GM18502 (cell line): Measurements from ENCODE around the gene RELL1.
A peak's percentile ranks its signal among the peaks of the same experiment; 100 is the strongest.

Experiments used
- ATAC-seq: cut with Tn5 transposase; IDR thresholded peaks from one replicate; pipeline ENCODE4 v1.9.1; 2021; ENCODE audit warnings: mild to moderate bottlenecking; ENCODE audit not compliant: unreplicated experiment, poor library complexity

RELL1 gene

DNA sequence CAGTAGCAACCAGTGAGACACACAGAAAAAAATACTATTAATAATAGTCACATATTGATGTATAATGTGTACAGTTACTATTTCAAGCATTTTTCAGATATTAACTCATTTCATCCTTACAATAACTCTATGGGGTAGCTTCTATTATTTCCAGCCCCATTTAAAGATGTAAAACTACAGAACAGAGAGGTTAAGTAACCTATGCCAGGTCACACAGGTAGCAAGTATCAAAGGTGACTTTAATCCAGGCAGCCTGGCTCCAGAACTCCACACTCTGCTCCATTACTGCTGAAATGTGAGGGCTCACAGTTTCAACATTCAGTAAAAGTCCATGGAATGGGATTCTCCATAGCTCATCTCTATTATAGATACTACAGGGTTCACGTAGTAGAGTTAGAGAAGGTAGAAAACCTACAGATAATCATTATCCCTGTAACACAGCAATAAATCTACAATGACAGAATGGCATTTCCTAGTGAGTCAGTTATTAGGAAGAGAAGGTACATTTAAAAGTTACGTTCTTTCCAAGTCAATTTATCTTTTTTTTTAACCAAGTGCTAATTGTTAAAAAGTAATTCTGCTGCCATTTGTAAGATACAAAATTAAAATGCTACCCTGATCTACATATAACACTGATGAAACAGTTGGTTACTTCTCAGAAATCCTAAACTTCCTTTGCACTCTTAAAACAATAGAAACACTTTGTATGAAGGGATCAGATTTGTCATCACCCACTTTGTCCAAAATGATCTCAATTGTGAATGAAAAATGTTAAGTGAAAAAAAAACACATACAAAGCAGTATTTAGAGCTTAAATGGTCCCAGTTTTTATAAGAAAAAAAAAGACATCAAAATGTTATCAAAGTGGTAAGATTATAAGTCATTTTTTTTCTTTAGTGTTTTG is 18.7 kb downstream of the RELL1 start:
- no peak for ATAC-seq

DNA sequence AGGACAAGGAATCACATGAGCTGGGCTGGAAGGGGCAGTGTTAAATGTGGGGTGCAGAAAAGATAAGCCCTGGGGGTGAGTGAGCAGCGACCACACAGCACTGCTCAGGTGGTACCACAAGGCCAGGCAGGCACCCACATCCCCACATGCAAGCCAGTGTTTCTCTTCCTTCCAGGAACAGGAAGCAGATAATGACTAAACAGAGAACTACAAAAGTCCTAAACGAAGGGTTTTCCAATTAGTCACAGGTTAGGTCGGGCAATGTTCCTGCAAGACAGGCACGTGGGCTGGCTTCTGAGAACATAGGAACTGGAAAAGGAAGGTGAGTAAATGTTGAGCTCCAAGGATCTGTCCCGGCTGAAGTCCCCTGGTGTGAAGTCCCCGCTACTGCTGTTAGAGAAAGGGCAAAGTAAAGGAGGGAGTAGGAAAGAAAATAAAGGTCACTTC is 19.5 kb downstream of the RELL1 start:
- ATAC-seq, result peak; percentile 79

DNA sequence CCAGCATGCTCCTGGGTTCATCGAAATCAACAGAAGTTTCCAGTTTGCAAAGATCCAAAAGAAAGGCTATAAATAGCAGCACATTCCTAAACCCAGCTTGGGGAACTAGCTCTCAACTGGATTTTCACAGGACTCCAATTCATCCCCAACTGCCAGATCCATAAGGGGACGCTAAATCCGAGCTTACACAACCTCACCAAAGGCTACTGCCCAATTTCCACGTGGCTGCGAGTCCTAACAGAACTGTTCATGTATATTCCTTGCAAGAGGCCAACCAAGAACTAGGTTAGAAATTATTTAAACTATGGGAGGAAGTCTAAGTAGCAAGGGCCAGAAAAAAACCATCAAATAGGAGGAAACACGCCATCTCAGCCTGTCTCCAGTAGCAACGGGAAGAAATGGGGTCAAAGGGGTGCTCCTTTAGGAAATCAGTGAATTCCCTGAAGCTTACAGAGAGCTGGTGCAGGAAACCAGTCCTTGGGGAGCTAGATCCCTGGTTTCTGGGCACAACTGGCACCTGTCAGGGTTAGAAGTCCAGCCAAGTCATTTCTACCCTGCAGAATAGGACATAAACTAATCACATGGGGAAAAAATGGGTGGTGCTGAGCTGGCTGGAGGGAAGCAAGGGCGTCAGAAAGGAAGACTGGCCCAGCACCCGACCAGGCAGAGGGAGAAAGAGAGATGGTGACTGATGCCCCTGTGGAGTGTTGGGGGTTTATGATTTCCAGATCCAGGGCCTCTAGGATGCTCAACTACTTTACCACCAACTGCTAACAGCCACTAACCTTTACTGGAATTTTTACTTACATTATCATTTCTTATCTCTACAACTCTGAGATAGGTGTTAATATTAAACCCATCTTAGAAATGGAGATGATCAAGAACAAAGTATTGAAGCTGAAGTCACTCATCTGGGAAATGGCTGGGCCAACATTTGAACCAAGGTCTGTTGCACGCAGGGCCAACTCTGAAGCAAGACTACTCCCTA is 20.5 kb downstream of the RELL1 start:
- no peak for ATAC-seq

DNA sequence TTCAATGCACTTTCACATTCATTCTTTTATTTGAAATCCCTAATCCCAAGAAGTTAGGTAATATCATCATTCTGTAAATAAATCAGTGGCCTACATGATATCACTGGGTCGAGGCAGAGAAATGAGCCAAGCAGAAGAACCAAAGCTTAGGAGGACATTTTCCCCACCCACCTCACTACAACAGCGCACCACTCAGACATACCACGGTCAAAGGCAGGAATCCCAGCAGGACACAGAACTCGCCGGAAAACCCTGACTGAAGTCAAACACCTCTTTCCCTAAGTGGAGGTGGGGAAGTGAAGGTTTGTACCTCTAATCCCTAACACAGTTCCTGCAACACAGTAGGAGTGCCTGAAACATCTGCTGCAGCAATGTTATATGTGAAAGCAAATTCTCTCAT is 21.5 kb downstream of the RELL1 start:
- no peak for ATAC-seq

DNA sequence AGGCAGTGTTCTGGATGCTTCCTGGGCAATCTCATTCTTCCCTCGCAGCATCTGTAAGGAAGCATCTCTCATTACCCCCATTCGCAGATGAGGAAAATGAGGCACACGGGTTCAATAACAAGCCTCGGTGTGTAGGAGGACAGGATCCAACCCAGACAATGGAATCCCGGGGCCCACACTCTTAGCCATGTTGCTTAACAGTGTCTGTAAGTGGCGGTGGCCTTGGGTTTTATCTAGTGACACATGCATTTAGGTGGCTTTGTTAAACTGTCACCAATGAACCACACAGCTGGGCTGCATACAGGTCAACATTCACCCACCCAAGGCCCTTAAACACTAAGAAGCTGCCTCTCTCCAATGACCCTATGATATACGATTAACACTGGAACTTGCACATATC is 22.6 kb downstream of the RELL1 start:
- ATAC-seq, result no peak

DNA sequence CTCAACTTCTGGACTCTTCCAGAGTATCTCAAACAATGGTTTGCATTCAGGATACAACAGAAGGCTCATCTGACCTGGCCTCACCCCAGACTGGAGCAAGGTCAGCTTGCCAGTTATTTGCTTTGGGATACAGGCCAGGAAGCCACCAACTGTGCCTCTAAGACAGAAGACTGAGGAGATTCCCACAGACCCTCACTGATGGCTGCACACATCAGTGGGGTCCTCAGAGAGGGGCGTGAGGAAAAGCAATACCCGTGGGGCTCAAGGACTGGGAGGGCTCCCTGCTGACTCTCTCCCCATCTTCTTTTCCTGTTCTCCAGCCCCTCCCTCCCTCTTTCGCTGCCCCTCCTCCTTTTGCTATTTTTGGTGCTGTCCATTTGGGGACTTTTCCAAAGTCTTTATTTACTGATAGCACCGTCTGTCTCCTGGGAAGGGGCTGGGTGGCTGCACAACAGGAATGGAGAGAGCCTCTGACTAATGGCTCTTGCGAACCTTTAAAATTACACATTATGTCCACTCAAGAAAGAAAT is 23.2 kb downstream of the RELL1 start:
- no peak for ATAC-seq

DNA sequence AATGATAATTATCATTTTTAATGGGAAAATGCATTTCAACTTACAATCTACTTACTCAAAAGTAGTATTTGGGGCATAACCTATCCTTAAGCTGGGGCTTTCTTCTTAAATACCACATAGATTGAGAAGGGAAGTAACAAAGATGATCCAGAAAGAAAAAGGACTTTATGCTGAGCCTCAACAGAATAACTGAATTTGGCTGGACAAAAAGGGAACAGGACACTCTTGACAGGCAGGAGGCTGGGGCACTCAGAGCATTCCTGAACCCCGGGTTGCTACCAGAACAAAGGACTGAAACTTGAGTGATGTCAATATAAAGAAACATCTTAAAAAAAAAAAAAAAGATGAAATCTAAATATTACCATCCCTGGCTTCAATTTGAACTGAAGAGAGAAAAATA is 23.9 kb downstream of the RELL1 start:
- ATAC-seq, result no peak

DNA sequence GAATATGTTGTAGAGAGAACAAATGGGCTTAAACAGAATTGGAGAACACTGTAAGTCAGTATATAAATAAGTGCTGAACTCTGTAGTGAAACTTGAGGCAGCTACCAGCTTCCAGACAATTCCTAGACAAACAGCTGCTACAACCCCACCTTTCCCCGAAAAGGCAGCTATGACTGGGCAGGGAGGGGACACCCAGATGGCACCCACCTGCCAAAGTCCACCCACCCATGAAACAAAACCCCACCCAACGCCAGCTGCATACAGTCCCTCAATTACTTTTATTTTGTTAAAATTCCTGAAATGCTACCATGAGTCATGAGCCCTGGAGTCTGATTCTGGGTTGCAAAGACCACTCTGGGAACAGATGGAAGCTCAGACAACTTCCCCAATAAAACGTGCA is 24.4 kb downstream of the RELL1 start:
- ATAC-seq, result no peak

DNA sequence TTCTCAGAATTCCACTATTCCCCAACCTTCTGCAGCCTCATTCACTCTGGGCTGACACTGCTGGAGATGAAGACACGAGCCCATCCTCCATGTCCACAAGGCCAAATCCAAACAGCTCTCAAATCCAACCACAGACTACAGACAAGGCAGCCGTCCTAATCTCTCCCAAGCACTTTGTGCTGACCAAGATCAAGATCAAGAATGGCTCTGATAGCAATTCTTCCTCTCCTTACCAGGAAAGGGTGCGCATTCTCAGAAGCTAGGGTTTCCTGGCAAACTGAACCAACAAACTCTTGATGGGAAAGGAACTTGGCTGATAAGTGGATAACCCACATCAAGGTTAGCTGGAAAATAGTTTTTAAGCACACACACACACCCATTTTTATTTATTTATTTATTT is 26.5 kb downstream of the RELL1 start:
- ATAC-seq, result no peak

DNA sequence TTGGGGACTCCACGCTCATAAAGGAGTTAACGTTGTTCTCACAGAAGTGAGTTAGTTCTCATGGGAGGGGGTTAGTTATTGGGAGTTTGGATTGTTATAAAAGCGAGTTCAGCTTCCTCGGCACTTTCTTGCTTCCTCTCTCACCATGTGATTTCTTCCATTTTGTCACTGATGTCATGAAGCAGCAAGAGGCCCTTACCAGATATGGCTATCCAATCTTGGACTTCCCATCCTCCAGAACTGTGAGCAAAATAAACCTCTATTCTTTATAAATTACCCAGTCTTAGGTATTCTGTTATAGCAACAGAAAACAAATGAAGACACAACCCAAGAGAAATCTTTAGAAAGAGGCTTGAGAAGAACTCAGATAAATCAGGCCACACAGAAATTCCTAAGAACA is 29.5 kb downstream of the RELL1 start:
- no peak for ATAC-seq

DNA sequence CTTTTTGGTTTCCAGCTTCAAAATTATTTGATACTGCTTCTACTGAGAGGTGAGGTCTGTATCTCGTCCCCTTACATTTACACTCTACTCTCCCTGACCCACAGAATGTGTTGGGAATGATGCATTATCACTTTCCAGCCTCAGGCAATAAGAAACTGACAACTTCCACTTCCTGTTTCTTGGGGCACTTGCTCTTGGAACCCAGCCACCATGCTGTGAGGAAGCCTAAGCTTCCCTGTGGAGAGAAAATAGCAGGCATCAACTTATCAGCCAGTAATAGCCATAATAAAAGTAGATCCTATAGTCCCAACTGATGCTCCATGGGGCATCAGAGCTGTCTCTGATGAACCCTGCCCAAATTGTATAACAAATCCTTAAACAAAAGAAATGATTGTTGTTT is 32.6 kb downstream of the RELL1 start:
- ATAC-seq, result peak; percentile 30

DNA sequence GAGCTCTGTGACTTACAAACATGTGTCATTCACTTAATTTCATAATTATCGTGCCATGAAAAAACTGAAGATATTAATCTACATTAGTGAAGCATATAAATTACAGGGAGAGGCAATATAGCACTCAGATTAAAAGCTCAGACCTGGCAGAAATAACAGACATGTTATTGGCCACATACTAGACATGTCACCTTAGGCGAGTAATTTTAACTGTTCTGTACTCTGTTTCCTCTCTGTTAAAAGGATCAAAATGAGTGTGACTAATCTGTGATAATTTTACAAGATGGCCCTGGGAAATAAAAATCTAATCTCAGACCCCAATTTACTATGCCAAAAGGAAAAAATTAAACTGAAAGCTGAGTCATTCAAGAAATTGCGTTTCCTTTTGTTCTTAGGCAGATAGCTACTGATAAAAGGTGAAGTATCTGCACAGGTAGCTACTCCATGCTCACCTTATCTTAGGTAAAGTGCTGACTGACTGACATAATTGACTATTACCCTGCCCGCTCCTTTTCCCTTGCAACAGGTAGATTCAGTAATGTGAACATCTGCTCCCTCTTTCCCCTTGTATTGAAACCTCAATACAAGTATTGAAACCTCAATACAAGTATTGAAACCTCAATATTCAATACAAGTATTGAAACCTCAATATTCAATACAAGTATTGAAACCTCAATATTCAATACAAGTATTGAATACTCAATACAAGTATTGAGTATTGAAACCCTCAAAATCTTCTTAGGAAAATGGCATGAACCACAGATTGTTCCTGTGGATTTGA is 33.2 kb downstream of the RELL1 start:
- ATAC-seq, result peak; percentile 79

DNA sequence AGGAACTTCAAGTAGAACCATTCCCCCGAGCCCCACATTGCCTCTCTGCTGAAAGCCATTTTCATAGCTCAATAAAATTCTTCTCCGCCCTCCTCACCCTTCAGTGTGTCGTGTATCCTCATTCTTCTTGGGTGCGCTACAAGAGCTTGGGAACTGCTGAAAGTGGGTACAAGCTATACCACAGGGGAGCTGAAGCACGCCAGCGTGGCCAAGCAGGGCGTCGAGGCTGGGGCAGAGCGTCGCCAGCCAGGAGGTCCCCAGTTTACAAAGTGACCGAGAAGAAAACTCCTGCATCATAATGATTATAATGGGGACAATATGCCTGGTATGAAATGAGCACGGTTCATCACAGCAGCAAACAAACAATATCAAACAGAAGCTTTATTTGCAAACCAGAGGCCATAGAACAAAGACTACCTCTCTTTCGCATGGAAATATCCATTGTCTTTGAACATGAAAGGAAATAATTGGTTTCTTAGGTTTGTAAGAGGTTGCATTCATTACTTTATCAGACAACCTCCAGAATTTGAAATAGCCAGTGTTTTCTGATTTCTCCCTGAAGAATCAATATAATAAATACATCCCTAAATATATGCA is 34.3 kb downstream of the RELL1 start:
- ATAC-seq, result no peak

DNA sequence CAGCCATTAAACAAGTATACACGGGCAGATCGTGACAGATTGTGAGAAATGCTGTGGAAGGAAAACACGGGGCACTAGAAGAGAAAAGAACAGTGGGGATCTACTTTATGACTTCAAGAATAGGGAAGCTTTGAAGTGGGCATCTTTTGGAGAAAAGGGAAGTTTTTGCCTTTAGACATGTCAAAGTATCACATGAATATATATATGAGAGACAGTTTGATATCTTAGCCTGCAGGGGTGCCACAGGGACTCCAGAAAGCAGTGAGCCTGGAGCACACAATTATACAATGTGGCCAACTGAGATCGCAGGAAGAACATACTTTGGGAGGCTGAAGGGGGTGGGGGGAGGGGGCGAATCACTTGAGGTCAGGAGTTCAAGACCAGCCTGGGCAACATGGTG is 35.7 kb downstream of the RELL1 start:
- no peak for ATAC-seq

DNA sequence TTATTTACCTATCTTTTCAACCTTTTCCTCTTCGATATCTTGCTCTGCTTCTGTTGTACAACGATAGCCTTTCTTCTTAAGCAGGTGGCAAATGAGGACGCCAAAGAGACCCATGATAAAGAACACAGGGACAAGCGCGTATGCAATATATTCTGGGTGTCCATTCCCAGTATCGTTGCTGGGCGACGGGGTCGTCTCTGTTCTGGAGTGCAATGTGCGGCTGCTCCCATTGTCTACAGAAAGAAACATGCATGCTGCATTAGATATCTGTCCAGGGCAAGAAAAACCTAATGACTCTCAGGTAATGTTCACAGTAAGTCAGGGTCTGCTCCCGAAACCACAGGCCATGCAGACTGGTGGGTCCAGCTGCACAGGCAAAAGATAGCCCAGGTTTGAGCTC is 36.9 kb downstream of the RELL1 start:
- no peak for ATAC-seq

DNA sequence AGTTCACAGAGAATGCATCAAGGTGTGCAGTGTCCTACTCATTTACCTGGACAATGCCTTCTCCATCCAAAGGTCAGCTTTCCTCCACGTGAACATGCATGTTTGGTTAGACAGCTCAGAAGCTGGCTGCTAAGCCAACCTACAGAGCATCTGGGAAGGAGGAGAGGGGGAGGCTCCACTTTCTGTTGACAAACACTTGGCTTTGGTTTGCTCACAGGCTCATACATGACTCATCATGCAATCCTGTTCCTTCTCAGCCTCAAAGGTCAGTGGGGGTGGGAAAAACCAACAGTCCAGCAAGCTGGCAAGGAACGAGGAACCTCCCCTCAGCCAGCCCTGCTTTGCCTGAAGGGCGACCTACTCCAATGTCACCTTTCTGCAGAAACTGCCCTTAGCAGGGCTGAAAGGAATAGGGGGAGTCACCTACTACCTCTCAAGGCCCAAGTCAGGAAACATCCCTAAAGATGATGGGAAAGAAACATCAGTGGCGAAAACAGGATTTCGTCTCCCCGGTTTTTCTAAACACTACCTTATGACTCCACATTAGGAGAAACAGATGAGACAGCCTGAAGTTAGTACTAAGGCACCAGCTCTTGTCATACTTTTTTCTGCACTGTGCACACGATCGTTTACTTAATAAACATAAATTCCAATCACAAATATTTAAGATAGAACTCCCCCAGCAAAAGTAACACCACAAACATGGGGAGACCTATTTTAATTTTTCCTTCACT is 37.9 kb downstream of the RELL1 start:
- ATAC-seq, result no peak

DNA sequence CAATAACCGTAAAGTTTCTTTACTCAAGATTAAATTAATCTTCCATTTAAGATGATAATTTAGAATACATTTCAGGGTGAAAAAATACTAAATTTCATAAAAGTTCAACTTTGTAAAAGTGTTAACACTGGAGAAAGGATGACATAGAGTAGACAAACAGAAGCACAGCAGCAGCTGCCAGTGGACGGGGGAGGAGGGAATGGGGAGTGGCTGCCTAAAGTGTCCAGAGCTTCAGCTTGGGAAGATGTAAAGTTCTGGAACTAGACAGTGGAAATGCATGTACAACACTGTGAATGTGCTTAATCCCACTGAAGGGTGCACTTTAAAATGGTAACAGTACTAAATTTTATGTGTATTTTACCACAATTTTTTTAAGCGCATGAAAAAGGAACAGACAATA is 39.9 kb downstream of the RELL1 start:
- no peak for ATAC-seq

DNA sequence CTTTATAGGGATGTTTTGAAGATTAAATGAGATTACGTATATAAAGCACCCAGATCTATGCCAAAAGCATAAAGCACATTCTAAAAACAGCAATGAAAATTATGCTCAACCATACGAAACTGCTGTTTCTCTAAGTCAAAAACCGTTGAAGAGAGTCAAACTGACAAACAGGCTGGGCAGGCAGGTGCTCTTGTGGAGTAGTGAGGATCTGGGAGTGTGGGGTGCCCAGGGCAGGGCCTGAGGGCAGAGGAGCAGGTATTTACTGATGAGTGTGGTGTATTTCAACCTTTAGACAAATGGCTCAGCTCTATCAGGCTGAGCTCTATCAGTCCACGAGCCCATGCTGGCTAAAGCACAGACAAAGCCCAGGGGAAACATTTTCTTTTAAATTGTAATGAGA is 40.4 kb downstream of the RELL1 start:
- ATAC-seq, result no peak

DNA sequence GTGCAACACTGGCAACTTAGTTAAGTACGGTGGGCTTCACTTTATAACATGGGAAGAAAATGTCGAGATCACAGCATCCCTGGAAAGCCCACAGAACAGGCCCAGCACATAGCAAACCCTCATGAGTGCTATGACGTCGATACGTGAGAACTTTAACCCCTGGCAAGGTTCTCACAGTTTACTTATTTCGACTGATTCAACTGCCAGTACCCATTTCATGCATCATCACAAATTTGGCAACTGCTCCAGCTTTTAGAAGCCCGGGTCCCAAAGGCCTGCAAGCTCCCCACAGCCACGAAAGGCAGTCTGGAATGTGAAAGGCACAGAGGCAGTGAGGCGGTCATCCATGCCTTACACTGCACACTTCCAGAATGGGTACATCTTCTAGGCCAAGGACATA is 41.2 kb downstream of the RELL1 start:
- no peak for ATAC-seq
